GM15510 (cell line): ENCODE data around the gene ETNK2.

ENCODE experiments used
- POLR2A ChIP-seq: IDR thresholded peaks from 3 replicates; pipeline ENCODE4 v1.6.1; 2011; ENCODE audit warnings: borderline replicate concordance; ENCODE audit not compliant: insufficient read length; ENCODE audit errors: extremely low read depth

Gene ETNK2

DNA sequence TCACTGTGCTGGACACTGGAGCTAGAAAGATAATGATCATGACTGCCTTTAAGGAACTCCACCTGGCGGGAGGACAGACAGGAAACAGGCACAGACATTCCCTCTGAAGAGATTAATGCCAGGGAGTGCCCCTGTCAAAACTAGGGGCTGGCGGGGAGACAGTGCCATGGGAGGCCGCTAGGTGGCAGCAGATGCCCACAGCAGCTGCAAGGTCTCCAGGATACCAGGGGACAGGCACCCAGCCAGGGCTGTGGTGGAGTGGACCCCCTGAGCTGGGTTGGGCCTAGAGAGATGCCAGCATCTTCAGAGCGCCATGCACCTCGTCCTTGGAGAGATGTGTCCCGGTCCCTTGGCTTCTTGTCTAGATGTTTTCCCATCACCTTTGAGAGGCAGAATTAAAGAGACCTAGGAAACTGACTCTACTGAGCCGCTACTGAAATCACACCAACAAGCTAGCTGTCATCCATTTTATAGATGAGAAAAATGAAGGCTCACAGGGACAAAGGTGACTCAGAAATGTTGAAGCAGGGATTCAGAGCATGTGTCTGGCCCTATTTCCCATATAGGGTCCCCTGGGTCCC lies 10.7 kb upstream of the ETNK2 start:
- no peak for TF ChIP-seq POLR2A

DNA sequence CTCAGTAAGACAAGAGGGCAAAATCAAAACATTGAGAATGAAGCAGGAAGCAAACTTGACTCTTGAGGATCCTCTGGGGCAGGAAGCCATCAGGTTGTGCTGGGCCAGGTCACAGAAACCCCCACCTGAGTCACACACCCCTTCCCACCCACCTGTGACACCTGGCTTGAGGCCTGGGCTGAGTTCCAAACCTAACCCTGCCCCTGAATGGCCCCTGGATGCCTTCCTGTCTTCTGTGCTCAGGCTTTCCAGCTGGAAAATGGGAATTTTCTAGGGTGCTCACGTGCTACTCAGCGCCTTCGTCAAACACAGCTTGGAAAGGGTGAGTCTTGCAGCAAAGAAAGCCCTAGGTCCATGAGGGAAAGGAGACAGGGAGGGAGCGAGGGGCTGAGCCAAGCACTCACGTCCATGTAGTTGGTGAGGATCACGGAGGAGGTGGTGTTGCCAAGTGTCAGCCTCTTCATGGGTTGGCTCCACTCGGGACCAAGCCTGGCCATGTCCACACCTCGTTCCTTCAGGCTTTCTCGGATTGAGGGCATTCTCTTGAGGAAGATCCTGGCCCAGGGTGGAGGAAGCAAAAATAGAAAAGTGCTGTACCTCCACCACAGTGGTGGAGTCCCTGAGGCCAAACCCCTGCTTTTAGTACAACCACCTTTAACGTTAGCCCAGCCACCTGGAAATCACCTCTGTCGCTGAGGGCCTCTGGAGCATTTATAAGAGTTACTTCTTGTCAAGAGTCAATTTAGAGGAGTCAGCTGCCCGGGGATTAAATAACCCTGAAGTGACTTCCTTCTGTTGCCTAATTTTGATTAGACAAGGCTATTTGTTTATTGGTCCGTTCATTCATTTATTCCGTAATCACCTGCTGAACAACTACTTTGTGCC lies 10.0 kb upstream of the ETNK2 start:
- no peak for TF ChIP-seq POLR2A

DNA sequence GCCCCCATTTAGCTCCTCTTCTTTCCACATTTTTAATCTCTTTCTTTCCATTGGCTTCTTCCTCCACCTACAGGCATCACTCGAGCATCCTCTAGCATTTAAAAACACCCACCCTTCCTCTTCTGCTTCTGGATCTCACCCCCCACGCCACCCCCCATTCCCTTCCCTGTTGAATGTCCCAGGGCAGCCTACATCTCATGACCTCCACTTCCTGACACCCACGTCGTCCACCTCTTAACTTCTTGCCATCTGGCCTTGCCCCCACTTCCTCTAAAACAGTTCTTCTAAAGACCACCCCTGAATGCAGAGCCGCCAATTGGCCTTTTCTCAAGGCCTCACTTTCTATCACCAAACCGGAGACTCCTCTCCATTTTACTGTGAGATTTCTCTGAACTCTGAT lies 6.1 kb upstream of the ETNK2 start:
- no peak for TF ChIP-seq POLR2A

DNA sequence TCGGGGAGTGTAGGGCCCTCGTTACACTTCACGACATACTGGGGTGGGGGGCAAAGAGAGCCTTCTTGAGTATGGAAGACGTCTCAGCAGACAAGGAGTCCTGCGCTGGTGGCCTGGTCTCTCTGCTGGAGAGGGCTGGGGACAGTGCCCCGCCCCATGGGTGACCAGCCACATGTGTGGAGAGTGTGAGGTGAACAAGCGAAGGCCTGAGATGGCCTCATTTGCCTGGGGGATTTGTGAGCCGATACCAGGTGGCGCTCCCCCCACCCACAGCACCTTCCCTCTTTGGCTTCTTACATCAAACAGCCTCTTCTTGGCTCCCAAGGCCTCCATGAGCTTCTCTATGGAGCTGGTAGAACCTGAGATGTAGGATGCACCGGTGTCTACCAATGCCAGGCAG lies 4.0 kb upstream of the ETNK2 start:
- no peak for TF ChIP-seq POLR2A

DNA sequence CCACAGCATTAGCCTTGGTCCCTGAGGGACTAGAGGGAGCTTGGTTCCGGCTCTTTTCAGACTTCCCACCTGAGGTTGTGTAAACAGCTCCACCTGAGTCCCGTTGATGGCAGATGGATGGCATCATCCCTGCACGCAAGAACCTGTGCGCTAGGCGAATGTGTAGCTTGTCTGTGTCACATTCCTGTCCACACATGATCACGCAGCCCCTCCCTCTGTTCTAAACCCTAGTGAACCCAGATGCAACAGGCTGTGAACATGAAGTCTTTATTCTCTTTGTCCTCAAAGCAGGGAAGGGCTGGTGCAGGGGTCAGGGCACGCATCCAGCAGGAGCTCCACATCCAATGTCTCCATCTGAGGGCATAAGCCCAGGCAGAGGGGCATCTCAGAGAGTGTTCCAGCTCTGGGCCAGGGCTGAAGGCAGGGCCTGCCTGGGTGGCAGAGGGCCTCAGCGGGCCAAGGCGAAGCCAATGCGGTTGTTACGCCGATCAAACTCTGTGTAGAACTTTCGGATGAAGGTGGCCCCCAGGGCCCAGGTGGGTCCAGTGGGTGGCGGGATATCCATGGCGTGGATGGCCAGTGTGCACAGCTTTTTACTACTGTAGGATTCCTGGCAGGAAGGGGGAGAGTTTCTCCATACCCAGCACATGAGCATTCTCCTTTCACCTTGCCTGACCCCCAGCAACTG lies 2.9 kb upstream of the ETNK2 start:
- TF ChIP-seq POLR2A = no peak

DNA sequence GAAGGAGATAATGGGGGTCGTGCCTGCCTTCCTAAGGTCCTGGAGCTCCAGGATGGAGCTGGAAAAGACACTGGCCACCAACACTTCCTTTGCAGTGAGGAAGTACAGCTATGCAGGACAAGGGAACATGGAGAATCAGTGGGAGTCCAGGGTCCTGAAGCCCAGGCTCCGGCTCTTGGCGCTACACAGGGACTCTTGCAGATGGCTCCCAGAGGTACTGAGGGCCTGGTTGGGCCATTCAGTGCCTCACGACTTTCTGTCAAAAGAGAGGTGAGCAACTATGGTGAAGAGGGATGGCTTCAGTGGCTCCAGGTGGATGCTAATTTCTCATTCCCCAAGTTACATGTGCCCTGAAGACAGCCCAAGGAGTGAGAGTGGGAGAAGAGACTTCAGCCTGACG lies 1.8 kb upstream of the ETNK2 start:
- no peak for TF ChIP-seq POLR2A

DNA sequence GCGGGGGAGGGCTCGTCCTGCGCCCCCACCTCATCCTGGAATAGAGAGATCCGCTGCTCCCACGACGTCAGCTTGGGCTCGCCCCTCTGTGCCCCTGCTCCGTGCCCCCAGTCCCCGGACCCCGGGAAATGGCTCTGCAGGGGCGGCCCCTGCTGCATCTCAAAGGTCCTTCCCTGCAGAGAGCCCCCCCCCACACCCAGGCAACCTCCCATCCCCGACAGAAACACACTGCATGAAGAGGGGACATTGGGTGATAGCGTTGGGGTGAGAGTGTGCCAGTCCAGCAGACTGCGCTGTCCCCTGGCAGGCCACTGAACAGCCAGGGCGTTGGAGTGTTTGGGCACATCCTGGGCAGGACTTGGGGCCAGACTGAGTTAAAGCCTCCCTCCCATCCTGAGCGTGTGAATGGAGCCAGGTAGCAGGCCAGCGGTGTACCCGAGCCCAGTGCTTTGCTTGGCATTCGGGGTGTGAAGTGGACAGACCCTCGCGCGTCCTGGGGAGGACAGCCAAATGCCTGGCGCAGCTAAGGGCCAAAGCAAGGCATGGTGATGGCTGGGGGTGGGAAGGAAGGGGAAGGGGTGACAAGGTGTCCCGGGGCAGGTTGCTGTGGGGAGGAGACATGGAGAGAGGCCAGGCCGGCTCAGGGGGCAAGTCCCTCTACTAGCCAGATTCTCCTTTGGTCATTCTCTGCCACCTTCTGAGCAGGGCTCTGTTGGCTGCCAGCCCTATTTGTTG lies 633 bp upstream of the ETNK2 start:
- no peak for TF ChIP-seq POLR2A

DNA sequence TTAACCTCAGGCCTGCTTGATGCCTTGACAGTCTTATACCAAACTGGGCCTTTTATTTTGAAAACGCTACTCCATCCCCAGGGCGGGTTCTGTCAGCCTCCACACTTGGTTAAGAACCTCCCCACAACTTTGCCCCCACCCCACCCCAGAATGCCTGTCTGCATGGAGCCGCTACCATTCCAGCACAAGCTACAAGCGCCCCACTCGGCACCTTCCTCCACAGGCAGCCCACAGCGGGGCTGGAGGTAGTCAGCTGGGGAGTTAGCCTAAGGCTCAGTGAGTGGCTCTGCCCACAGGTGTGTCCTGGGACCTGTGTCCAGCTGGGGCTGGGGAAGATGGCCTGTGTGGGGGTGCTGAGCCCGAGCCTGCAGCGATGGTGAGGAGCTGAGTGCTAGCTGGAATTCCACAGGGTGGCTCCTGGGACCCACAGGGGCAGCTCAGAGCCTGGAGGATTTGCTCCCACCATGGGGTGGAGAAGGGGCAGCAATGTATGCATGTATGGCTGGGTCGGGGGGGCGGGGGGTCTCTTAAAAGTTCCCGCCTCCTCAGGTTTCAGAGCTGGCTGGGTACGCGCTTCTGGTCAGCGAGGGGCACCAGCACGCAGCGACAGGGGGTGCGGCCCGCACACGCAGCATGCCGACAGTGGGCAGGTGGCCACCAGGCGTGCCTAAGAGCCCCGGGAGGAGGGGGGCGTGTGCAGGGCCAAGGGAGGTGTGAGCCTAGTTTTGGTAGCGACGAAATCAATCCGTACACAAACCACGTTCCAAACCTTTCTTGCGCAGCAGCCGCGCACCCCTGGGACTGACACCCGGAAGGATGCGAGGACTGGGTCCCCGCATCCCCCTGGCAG lies 917 bp downstream of the ETNK2 start:
- no peak for TF ChIP-seq POLR2A

DNA sequence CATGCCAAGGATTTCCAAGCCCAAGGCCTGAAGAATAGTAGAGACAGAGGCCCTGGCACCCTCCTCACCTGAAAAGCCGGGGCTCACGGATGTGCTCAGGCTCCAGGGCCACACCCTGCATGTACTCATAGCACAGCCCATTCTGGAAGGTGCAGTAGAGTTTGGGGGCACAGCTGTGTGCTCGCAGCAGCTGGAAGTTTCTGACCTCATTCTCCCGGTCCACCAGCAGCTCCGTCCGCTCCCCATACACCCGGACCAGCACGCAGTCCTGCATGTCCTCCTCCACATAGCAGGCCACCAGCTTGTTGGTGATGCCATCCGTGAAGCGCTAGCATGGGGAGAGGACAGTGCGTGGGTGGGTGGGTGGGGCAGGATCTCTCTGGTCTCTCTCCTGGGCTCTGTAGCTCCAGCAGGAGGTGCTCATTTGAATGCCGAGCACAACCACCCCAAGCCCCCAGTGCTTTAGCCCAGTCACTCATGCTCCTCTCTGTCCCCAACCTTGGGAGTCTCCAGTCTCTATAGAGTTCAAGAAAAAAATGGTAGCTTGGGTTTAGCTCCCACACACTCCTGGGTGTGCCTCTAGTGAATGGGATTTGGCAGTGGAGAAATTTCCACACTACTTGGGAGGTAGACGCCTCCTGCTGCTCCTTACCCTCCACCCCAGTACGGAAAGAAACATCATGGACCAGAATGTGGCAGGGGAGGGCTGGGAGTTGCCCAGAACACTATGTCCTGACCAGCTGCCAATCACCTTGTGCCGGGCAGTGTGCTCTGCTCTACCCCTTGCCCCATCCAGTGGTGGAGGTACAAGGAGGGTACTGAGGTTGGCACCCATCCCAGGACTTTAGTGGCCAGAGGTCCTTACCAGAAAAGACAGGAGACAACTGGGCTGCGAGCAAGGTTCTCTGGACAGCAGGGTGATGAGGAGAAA lies 1.9 kb downstream of the ETNK2 start:
- no peak for TF ChIP-seq POLR2A

DNA sequence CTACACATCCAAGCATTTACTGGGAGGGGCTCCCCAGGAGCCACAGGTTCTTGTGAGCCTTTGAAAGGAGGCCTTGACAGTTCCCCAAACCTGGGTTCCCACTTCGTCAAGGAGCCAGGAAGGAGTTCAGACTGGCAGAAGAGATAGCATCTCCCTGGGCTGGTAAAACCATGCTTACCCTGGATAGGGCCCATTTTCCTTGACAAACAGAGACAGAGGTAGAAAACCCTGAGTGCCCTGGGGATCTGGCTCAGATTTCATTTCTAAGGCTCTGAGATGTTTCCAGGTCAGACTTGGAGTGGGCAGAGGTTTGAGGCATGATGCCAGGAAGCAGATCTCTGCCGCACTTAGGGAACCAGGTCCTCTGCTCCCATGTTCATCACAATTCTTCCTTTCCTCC lies 2.7 kb downstream of the ETNK2 start:
- no peak for TF ChIP-seq POLR2A

DNA sequence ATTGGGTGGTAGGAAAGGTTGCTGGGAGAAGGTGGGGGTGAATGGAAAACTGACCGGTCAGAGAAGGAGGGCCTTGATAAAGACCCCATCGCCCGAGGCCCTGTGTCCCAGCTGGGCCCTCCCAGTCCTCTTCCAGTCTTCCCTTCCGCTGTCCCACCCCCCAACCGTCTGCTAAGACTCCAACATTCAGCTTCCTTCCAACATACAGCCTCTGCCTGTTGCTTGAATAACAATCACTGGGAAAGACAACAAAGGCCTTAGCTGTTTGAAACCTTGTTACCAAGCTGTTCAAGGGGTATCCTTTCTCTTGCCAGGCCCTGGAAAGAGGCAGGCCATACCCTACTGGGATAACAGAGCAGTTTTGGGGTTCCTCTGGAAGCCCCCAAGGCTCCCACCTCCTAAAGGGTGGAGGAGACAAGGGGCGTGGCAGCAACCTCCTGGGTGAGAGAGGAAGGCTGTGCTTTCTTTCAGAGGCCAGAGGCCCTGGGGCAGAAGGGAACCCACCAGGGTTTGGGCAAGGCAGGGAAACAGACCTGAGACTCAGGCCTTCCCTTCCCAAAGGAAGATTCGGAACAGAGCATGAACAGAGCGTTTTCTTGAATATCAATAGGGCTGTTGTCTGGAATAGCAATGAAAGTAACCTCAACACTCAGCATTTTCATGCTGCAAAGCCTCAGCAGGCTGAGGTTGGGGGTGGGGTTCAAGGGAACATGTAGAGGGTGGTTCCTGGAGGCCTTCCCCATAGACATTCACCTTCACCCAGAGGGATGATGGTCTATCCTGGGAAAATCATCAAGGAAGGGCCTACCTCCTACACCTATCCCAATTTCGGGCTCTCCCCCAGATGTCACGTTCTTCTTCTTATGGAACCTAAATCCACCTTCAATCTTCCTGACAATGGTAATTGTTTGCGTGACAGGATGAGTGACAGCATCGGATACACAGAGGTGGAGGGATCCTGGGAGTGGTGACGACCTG lies 4.1 kb downstream of the ETNK2 start:
- no peak for TF ChIP-seq POLR2A

DNA sequence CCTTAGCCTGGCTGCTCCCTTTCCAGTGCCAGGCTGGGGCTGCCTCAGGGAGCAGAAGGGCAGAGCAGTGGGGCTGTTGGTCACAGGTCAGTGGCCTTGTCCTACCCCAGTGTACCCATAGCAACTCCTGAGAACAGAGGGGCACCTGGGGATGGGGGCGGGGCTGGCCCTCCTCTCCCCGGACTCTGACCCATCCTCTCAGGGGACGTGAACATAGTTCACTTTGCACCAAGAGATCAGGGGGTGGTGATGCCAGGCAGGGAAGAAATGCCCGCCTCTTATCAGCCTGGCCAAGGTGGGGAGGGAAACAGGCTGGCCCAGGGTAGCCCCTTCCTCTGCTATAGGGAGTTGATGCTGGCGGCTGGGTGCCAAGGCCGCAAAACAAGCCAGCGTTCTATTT lies 4.9 kb downstream of the ETNK2 start:
- TF ChIP-seq POLR2A = no peak

DNA sequence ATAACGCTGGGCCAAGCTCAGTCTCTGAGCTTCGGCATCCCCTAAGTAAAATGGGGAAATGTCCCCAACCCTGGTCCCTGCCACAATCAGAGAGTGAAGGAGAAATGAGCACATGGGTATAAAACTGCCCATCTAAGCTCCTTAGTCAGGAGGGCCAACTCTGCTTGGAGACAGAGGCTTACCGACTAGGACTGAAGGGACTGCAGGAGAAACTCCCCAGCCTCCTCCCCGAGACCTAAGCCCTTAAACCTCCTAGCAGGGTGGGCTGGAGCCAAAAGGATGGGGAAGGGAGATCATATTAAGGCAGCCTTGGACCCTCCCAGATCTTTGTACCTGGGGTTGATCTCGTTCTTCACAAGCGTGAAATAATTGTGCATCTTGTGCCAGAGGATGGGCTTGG lies 5.5 kb downstream of the ETNK2 start:
- TF ChIP-seq POLR2A = no peak

DNA sequence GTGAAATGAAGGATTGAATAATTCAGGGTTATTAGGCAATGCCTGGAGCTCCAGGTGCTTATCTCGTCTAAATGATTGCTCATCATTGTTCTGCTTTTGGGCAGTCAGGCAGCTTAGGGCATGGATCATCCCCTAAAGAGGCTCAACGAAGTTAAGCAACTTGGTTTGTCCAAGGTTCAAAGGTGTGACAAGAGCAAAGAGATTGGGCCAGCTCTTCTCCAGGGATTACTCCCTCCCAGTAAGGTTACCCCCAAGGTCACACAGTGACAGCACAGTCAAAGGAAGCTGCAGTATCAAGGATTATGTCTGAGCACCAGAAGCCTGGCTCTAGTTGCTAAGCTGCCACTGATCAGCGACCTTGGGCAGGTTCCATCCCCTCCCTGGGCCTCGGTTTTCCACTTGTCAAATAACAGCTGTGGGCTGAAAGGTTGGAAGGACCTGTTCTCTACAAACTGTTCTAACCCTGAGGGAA lies 6.8 kb downstream of the ETNK2 start:
- TF ChIP-seq POLR2A = no peak
